AG09319 (cell line): ENCODE data around the gene ZRANB3.

ENCODE experiments used
- DNase-seq: peaks from one replicate; pipeline ENCODE4 v3.0.0-alpha.2; 2010; ENCODE audit warnings: low read depth; ENCODE audit errors: extremely low read depth
- TF ChIP-seq, protein P1 (sequence below): IDR thresholded peaks from 2 replicates; pipeline ENCODE4 v1.5.1; 2011; ENCODE audit warnings: low read depth, mild to moderate bottlenecking, inconsistent platforms, low read length, moderate library complexity

Gene ZRANB3

DNA sequence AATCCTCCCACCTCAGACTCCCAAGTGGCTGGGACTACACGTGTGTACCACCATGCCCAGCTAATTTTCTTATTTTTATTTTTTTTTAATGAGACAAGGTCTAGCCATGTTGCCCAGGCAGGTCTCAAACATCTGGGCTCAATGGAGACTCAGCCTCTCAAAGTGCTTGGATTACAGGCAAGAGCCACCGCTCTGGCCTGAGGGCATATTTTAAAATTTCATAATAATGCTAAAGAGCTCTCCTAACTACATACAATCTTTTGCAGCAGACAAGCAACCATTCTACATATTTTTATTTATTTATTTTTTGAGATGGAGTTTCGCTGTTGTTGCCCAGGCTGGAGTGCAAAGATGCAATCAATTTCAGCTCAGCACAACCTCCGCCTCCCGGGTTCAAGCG, 271.9 kb downstream of the ZRANB3 start:
- TF ChIP-seq, protein P1, sequence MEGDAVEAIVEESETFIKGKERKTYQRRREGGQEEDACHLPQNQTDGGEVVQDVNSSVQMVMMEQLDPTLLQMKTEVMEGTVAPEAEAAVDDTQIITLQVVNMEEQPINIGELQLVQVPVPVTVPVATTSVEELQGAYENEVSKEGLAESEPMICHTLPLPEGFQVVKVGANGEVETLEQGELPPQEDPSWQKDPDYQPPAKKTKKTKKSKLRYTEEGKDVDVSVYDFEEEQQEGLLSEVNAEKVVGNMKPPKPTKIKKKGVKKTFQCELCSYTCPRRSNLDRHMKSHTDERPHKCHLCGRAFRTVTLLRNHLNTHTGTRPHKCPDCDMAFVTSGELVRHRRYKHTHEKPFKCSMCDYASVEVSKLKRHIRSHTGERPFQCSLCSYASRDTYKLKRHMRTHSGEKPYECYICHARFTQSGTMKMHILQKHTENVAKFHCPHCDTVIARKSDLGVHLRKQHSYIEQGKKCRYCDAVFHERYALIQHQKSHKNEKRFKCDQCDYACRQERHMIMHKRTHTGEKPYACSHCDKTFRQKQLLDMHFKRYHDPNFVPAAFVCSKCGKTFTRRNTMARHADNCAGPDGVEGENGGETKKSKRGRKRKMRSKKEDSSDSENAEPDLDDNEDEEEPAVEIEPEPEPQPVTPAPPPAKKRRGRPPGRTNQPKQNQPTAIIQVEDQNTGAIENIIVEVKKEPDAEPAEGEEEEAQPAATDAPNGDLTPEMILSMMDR: no peak
- DNase-seq: no peak

DNA sequence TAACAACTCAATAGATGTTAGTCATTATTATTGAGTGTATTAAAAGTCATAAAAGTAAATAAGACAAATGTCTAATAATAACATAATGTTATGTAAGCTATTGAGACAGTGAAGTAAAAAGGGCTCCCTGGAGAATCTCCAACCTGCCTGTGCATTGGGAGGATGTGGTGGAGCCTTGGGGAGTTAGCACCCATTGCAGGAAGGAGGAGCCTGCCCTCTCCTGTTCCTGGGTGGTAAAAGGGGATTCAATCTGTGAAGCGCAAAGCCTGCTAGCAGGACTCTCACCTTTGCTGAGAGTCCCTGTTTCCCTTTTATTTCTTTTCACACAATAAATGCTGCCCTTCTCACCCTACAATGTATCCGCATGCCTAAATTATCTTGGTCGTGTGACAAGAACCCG, 272.8 kb downstream of the ZRANB3 start:
- TF ChIP-seq, protein P1: no peak; the same call in 1 of the 2 replicates
- DNase-seq: no peak

DNA sequence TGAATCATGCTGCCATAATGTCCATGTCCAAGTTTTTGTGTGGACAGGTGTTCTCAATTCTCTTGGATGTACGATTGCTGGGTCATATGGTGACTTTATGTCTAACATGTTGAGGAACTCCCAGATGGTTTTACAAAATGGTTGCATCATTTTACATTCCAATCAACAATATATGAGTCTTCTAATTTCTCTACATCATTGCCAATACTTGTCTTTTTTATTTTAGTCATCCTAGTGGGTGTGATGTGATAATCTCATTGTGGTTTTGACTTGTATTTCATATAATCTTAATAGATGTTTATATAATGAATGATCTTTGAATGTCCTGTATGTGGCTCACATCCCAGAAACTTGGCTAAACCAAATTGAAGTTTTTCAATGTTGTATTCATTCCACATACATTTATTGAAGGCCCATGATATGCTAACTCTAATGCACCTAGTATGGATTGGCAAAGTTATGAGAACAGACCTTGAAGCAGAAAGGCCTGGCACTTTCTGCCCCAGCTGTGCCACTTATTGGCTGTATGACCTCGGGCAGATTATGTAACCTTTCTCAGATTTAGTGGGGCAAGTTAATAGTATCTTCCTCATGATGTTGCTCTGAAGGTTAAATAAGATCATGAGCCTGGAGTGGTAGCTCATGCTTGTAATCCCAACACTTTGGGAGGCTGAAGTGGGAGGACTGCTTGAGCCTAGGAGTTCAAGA, 273.5 kb downstream of the ZRANB3 start:
- peak; percentile 42 for DNase-seq
- TF ChIP-seq, protein P1: no peak

DNA sequence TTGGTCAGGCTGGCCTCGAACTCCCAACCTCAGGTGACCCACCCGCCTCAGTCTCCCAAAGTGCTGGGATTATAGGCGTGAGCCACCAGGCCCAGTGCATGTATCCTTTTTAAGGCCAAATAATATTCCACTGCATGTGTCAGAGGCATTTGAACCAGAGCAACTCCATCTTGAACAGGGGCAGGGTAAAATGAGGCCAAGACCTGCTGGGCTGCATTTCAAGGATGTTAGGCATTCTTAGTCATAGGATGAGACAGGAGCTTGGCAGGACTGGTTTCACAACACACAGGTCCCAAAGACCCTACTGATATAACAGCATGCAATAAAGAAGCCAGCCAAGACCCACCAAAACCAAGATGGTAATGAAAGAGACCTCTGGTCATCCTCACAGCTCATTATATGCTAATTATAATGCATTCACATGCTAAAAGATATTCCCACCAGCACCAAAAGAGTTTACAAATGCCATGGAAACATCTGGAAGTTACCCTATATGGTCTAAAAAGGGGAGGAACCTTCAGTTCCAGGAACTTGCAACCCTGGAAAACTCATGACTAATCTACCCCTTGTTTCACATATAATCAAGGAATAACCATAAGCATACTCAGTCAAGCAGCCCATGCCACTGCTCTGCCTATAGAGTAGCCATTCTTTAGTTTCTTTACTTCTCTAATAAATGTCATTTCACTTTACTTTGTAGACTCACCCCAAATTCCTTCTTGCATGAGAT, 274.3 kb downstream of the ZRANB3 start:
- TF ChIP-seq, protein P1: no peak
- no peak for DNase-seq

GRCh38 chr2:135255208-135255607, 275.8 kb downstream of the ZRANB3 start:
- TF ChIP-seq, protein P1: no peak
- DNase-seq: no peak

DNA sequence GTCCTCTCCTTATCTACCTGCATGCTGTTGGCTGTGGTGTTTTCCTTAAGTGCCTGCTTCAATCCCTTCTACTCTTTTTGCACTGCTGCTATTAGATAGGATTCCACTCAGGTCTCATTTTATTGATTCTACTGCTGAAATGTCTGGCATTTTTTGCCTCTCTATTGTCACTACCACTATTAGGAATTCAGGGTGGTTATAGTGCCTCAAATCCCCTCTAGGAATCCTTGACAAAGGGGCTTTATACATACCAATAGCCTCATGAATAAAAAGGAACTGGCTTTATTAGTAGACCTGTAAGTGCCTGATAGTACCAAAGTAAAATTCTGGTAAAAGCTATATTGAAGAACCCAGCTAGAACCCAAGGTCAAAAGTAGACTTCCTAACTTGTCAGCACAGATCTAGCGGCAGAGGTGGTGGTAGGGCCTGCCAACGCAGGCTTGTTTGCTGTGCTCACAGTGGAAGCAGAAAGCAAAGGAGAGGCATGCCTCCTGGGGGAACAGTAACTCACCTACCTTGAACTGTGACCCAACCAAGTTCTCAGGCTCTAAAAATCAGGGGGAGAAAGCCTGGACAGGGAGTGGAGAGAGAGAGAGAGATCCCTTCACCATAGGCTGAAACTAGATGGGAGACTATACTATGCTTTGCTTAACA, 278.1 kb downstream of the ZRANB3 start:
- TF ChIP-seq, protein P1: no peak
- no peak for DNase-seq

GRCh38 chr2:135248611-135249010, 282.4 kb downstream of the ZRANB3 start:
- no peak for DNase-seq
- TF ChIP-seq, protein P1: no peak
